ENCODE data around the gene USH1G.

Gene USH1G

GRCh38 chr17:74928786-74929185 is 5.7 kb upstream of the USH1G start:
- TF ChIP-seq ZNF274 (IDR thresholded peaks at IDR 0.05; ENCODE audit: low read depth, low read length) = no peak
- no peak for TF ChIP-seq YY1 (IDR thresholded peaks at IDR 0.05; ENCODE audit: insufficient read depth, insufficient read length)
- no peak for TF ChIP-seq SUZ12 (IDR thresholded peaks at IDR 0.05; ENCODE audit: extremely low read depth, insufficient read depth, insufficient read length)
- Histone ChIP-seq H3K4me3 (ENCODE audit: insufficient read length, low read depth) (no peak overlapping the region), H3K36me3 (ENCODE audit: insufficient read depth, insufficient read length, low read length) (no peaks in the 10 kb centered on the region), H3K9me3 (ENCODE audit: insufficient read depth, low read length) (no peaks in the 10 kb centered on the region), H3K9ac (ENCODE audit: insufficient read length, low read depth) (no peak overlapping the region), H3K4me1 (ENCODE audit: insufficient read depth, insufficient read length) (peaks cover 10% of the 10 kb centered on the region), H3K27me3 (ENCODE audit: insufficient read depth, insufficient read length) (peaks cover 61% of the 10 kb centered on the region)
- no peak for DNase-seq (ENCODE audit: low read depth, low spot score)

- DNase-seq (ENCODE audit: low read depth, low spot score) = no peak
- Histone ChIP-seq H3K9me3 (ENCODE audit: insufficient read depth, low read length) (no peaks in the 10 kb centered on the region), H3K27me3 (ENCODE audit: insufficient read depth, insufficient read length) (peaks cover 69% of the 10 kb centered on the region), H3K4me3 (ENCODE audit: insufficient read length, low read depth) (no peak overlapping the region), H3K36me3 (ENCODE audit: insufficient read depth, insufficient read length, low read length) (no peaks in the 10 kb centered on the region), H3K9ac (ENCODE audit: insufficient read length, low read depth) (no peak overlapping the region), H3K4me1 (ENCODE audit: insufficient read depth, insufficient read length) (peaks cover 25% of the 10 kb centered on the region)
- TF ChIP-seq SUZ12 (IDR thresholded peaks at IDR 0.05; ENCODE audit: extremely low read depth, insufficient read depth, insufficient read length) = no peak
- no peak for TF ChIP-seq ZNF274 (IDR thresholded peaks at IDR 0.05; ENCODE audit: low read depth, low read length)
- TF ChIP-seq YY1 (IDR thresholded peaks at IDR 0.05; ENCODE audit: insufficient read depth, insufficient read length) = no peak
These were observed 2.2 kb upstream of the USH1G start for GRCh38 chr17:74925242-74925641.

DNA sequence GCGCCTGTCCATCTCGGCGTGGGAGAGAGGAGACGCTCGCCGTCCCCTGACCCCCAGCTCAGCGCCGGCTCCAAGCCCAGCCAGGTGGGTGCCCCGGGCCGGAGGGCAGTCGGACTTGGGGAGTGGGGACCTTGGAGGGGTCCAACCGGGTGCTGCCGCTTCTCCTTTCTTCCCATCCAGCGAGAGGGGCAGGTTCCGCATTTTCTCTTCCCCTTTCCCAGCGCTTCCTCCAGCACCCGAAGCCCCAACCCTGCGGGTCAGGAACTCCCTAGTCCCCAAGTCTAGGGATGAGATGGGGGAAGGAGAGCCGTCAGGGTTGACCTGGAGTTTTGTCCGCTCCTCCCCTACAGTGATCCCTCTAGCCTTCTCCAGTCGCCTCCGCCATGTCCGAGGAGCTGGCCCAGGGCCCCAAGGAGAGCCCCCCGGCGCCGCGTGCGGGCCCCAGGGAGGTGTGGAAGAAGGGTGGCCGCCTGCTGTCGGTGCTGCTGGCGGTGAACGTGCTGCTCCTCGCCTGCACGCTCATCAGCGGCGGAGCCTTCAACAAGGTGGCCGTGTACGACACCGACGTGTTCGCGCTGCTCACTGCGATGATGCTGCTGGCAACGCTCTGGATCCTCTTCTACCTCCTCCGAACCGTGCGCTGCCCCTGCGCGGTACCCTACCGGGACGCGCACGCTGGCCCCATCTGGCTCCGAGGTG is 1.3 kb upstream of the USH1G start, which contains the start of gene OTOP2:
Gene OTOP2, plus strand, starts transcription at position 24 of the 699 bp plus-strand sequence. Its CDS starts 360 bp downstream, at position 384.
- no peak for TF ChIP-seq YY1 (IDR thresholded peaks at IDR 0.05; ENCODE audit: insufficient read depth, insufficient read length)
- no peak for TF ChIP-seq ZNF274 (IDR thresholded peaks at IDR 0.05; ENCODE audit: low read depth, low read length)
- no peak for TF ChIP-seq SUZ12 (IDR thresholded peaks at IDR 0.05; ENCODE audit: extremely low read depth, insufficient read depth, insufficient read length)
- DNase-seq (ENCODE audit: low read depth, low spot score) = no peak
- Histone ChIP-seq H3K9me3 (ENCODE audit: insufficient read depth, low read length) (no peaks in the 10 kb centered on the region), H3K4me3 (ENCODE audit: insufficient read length, low read depth) (peak within 1 kb of the TSS; percentile 49), H3K9ac (ENCODE audit: insufficient read length, low read depth) (peak within 1 kb of the TSS; percentile 77), H3K36me3 (ENCODE audit: insufficient read depth, insufficient read length, low read length) (no peaks in the 10 kb centered on the region), H3K27me3 (ENCODE audit: insufficient read depth, insufficient read length) (peaks cover 75% of the 10 kb centered on the region), H3K4me1 (ENCODE audit: insufficient read depth, insufficient read length) (peaks cover 25% of the 10 kb centered on the region)

- peaks cover 75% of the 10 kb centered on the region for H3K27me3 ChIP-seq (ENCODE audit: insufficient read depth, insufficient read length)
- H3K4me1 ChIP-seq (ENCODE audit: insufficient read depth, insufficient read length) = peaks cover 25% of the 10 kb centered on the region
- DNase-seq (ENCODE audit: low read depth, low spot score) = no peak
- peak overlapping the region; percentile 44 for H3K4me3 ChIP-seq (ENCODE audit: insufficient read length, low read depth)
- H3K9ac ChIP-seq (ENCODE audit: insufficient read length, low read depth) = peak overlapping the region; percentile 77
- TF ChIP-seq YY1 (IDR thresholded peaks at IDR 0.05; ENCODE audit: insufficient read depth, insufficient read length) (no peak), ZNF274 (IDR thresholded peaks at IDR 0.05; ENCODE audit: low read depth, low read length) (no peak)
- H3K9me3 ChIP-seq (ENCODE audit: insufficient read depth, low read length) = no peaks in the 10 kb centered on the region
- no peaks in the 10 kb centered on the region for H3K36me3 ChIP-seq (ENCODE audit: insufficient read depth, insufficient read length, low read length)
These were observed 639 bp upstream of the USH1G start for GRCh38 chr17:74923538-74924249.

GRCh38 chr17:74922172-74922571 is 883 bp downstream of the USH1G start:
- H3K27me3 ChIP-seq (ENCODE audit: insufficient read depth, insufficient read length) = peaks cover 61% of the 10 kb centered on the region
- no peaks in the 10 kb centered on the region for H3K9me3 ChIP-seq (ENCODE audit: insufficient read depth, low read length)
- TF ChIP-seq YY1 (IDR thresholded peaks at IDR 0.05; ENCODE audit: insufficient read depth, insufficient read length) (no peak), ZNF274 (IDR thresholded peaks at IDR 0.05; ENCODE audit: low read depth, low read length) (no peak), SUZ12 (IDR thresholded peaks at IDR 0.05; ENCODE audit: extremely low read depth, insufficient read depth, insufficient read length) (no peak)
- H3K36me3 ChIP-seq (ENCODE audit: insufficient read depth, insufficient read length, low read length) = no peaks in the 10 kb centered on the region
- peak overlapping the region; percentile 18 for H3K9ac ChIP-seq (ENCODE audit: insufficient read length, low read depth)
- peak overlapping the region; percentile 49 for H3K4me3 ChIP-seq (ENCODE audit: insufficient read length, low read depth)
- H3K4me1 ChIP-seq (ENCODE audit: insufficient read depth, insufficient read length) = peaks cover 26% of the 10 kb centered on the region
- no peak for DNase-seq (ENCODE audit: low read depth, low spot score)

GRCh38 chr17:74921769-74922168 is 1.3 kb downstream of the USH1G start:
- Histone ChIP-seq H3K4me3 (ENCODE audit: insufficient read length, low read depth) (no peak overlapping the region), H3K36me3 (ENCODE audit: insufficient read depth, insufficient read length, low read length) (no peaks in the 10 kb centered on the region), H3K4me1 (ENCODE audit: insufficient read depth, insufficient read length) (peaks cover 26% of the 10 kb centered on the region), H3K9me3 (ENCODE audit: insufficient read depth, low read length) (no peaks in the 10 kb centered on the region), H3K9ac (ENCODE audit: insufficient read length, low read depth) (no peak overlapping the region), H3K27me3 (ENCODE audit: insufficient read depth, insufficient read length) (peaks cover 57% of the 10 kb centered on the region)
- no peak for DNase-seq (ENCODE audit: low read depth, low spot score)
- TF ChIP-seq YY1 (IDR thresholded peaks at IDR 0.05; ENCODE audit: insufficient read depth, insufficient read length) (no peak), ZNF274 (IDR thresholded peaks at IDR 0.05; ENCODE audit: low read depth, low read length) (no peak), SUZ12 (IDR thresholded peaks at IDR 0.05; ENCODE audit: extremely low read depth, insufficient read depth, insufficient read length) (no peak)

DNA sequence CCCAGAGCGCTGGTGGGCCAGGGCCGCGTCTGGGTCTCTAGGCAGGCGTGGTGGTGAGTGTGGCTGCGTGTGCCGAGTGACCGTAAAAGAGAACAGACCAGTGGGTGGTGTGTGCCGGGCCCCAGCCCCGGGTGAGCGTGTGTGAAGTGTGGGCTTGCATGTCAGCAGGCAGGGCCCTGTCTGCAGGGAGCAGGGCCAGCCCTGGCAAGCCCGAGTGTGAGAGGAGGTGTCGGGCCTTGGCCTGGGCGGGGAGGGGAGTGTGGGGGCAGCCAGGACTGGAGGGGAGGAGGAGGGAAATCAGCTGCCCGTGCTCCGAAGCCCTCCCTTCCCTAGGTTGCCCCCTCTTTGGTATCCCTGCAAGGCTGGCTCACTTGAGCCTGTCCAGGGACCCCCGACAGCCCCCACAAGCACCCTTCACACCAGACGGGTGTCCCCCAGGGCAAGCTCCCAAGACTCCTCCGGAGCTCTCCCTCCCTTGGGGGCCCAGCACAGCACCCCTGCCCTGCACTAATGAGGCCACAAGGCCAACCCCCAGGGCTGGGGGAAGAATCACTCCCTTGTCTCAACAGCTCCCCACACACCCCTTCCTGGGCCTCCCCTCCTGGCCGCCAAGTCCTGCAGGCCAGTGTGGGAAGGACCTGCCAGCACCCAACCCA is 1.9 kb downstream of the USH1G start:
- Histone ChIP-seq H3K4me3 (ENCODE audit: insufficient read length, low read depth) (no peak overlapping the region), H3K9me3 (ENCODE audit: insufficient read depth, low read length) (no peaks in the 10 kb centered on the region), H3K4me1 (ENCODE audit: insufficient read depth, insufficient read length) (peaks cover 26% of the 10 kb centered on the region), H3K36me3 (ENCODE audit: insufficient read depth, insufficient read length, low read length) (no peaks in the 10 kb centered on the region), H3K27me3 (ENCODE audit: insufficient read depth, insufficient read length) (peaks cover 53% of the 10 kb centered on the region), H3K9ac (ENCODE audit: insufficient read length, low read depth) (peak overlapping the region; percentile 17)
- DNase-seq (ENCODE audit: low read depth, low spot score) = no peak
- TF ChIP-seq ZNF274 (IDR thresholded peaks at IDR 0.05; ENCODE audit: low read depth, low read length) = no peak
- TF ChIP-seq SUZ12 (IDR thresholded peaks at IDR 0.05; ENCODE audit: extremely low read depth, insufficient read depth, insufficient read length) = no peak
